Neural cell (in vitro differentiated cells): ENCODE results near the gene GSN. TPM values are rescaled to one million over a fixed set of nuclear protein-coding genes. Genes with fewer than 3 reads are reported as not detected.

Experiments
- H2AFZ ChIP-seq: fragments of 200-600, 300-800 bp; sonication (generic), shearing (Covaris generic); 2 replicates; pipeline ENCODE4 v1.6.0; 2014; ENCODE audit warnings: low read depth, mild to moderate bottlenecking, antibody characterized with exemption, low read length, moderate library complexity
- H3F3A ChIP-seq: fragments of 200-600 bp; shearing (Covaris generic); 2 replicates; pipeline ENCODE4 v1.6.1; 2016; ENCODE audit warnings: mild to moderate bottlenecking, moderate library complexity, mixed read lengths, antibody characterized with exemption, low read length; ENCODE audit not compliant: insufficient read depth, poor library complexity, severe bottlenecking
- H3K27ac ChIP-seq: fragments of 200-600, 300-800 bp; sonication (generic), shearing (Covaris generic); 2 replicates; pipeline ENCODE4 v1.5.1; 2014; ENCODE audit warnings: mild to moderate bottlenecking, low read length, moderate library complexity
- H3K27me3 ChIP-seq: fragments of 300-800, 200-600 bp; sonication (generic), shearing (Covaris generic); 2 replicates; pipeline ENCODE4 v1.6.0; 2014; ENCODE audit warnings: mild to moderate bottlenecking, low read depth, low read length, moderate library complexity; ENCODE audit not compliant: insufficient read depth
- H3K36me3 ChIP-seq: fragments of 300-800, 200-600 bp; sonication (generic), shearing (Covaris generic); 2 replicates; pipeline ENCODE4 v1.5.1; 2014; ENCODE audit warnings: mild to moderate bottlenecking, antibody characterized with exemption, low read length, moderate library complexity; ENCODE audit not compliant: insufficient read depth
- H3K4me2 ChIP-seq: fragments of 300-800, 200-600 bp; sonication (generic), shearing (Covaris generic); 2 replicates; pipeline ENCODE4 v1.6.0; 2014; ENCODE audit warnings: mild to moderate bottlenecking, low read length
- H3K4me3 ChIP-seq: fragments of 300-800, 200-600 bp; sonication (generic), shearing (Covaris generic); 2 replicates; pipeline ENCODE4 v1.5.1; 2014; ENCODE audit warnings: mild to moderate bottlenecking, low read length, moderate library complexity
- H3K79me2 ChIP-seq: fragments of 200-600 bp; shearing (Covaris generic); replicated peaks from 2 replicates; pipeline ENCODE4 v1.6.0; 2014; ENCODE audit warnings: mild to moderate bottlenecking, low read length, moderate library complexity; ENCODE audit not compliant: insufficient read depth
- H3K9ac ChIP-seq: fragments of 300-800, 200-600 bp; sonication (generic), shearing (Covaris generic); 2 replicates; pipeline ENCODE4 v1.6.1; 2016; ENCODE audit warnings: mild to moderate bottlenecking, low read length, mixed read lengths
- H3K9me2 ChIP-seq: fragments of 200-600 bp; shearing (Covaris generic); 2 replicates; pipeline ENCODE4 v1.6.1; 2016; ENCODE audit warnings: mild to moderate bottlenecking, low read length, mixed read lengths; ENCODE audit not compliant: insufficient read depth
- H3K9me3 ChIP-seq: fragments of 200-600, 300-800 bp; sonication (generic), shearing (Covaris generic); 2 replicates; pipeline ENCODE4 v1.6.1; 2016; ENCODE audit warnings: mild to moderate bottlenecking, mixed run types, low read length, moderate library complexity, mixed read lengths
- H4K20me1 ChIP-seq: fragments of 200-600 bp; shearing (Covaris generic); 2 replicates; pipeline ENCODE4 v1.6.1; 2016; ENCODE audit warnings: mild to moderate bottlenecking, mixed run types; ENCODE audit not compliant: insufficient read depth
- EP300 ChIP-seq: fragments of 450-650 bp; conservative IDR thresholded peaks from 2 replicates; pipeline ENCODE4 v1.6.1; 2014; ENCODE audit warnings: antibody characterized with exemption, mild to moderate bottlenecking, moderate library complexity; ENCODE audit not compliant: poor library complexity, severe bottlenecking
- EZH2 ChIP-seq: fragments of 200-600, 300-800 bp; shearing (Covaris generic), sonication (generic); IDR thresholded peaks from 2 replicates; pipeline ENCODE4 v1.6.1; 2014; ENCODE audit warnings: antibody characterized with exemption, low read length, borderline replicate concordance, mild to moderate bottlenecking; ENCODE audit not compliant: insufficient read depth, poor library complexity, severe bottlenecking
- MXI1 ChIP-seq: fragments of 450-650 bp; conservative IDR thresholded peaks from 2 replicates; pipeline ENCODE4 v1.6.1; 2014; ENCODE audit warnings: antibody characterized with exemption, mild to moderate bottlenecking; ENCODE audit not compliant: poor library complexity, severe bottlenecking
- POLR2AphosphoS5 ChIP-seq: IDR thresholded peaks from 2 replicates; pipeline ENCODE4 v1.6.1; 2012
- RAD21 ChIP-seq: fragments of 450-650 bp; conservative IDR thresholded peaks from 2 replicates; pipeline ENCODE4 v1.6.1; 2014; ENCODE audit warnings: antibody characterized with exemption, mild to moderate bottlenecking, moderate library complexity
- SMC3 ChIP-seq: fragments of 450-650 bp; conservative IDR thresholded peaks from 2 replicates; pipeline ENCODE4 v1.6.1; 2014; ENCODE audit warnings: antibody characterized with exemption, mild to moderate bottlenecking, moderate library complexity; ENCODE audit not compliant: poor library complexity
- TAF1 ChIP-seq: IDR thresholded peaks from 2 replicates; pipeline ENCODE4 v1.6.1; 2012; ENCODE audit warnings: low read depth
- polyA plus RNA-seq: library from polyadenylated mRNA; depleted of rRNA; stranded (reverse); fragments of >200 nt; gene quantifications from 2 replicates; pipeline ENCODE4 v1.2.3, GENCODE V29; 2014
- TF ChIP-seq, protein P1 (sequence below): fragments of 450-650 bp; IDR thresholded peaks from 2 replicates; pipeline ENCODE4 v1.5.1; 2014; ENCODE audit warnings: antibody characterized with exemption, mild to moderate bottlenecking, moderate library complexity; ENCODE audit not compliant: poor library complexity, severe bottlenecking
- TF ChIP-seq, protein P2 (sequence below): IDR thresholded peaks from 2 replicates; pipeline ENCODE4 v1.6.1; 2012; ENCODE audit warnings: borderline replicate concordance

Gene GSN
- polyA plus RNA-seq, 1 donor from 2014 or later = 2.4 TPM

DNA sequence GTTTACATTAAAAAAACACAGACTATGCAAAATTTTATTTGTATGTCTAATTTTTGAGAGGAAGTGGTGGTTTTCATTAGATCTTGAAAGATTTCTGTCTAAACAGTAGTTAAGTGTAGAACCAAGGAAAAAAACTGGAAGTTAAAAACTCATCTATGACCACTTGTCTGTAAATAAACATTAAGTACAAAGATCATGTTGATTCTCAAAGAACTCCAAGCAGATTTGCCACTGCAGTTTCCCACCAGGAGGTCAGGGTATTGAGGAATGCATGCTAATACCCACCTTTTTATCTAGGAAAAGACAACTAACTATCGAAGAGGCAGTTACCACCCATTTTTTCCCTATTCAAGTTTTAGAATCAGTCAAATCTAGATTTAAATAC lies 100.2 kb downstream of the GSN start:
- Histone ChIP-seq H3K27me3 (peaks cover 14% of the 10 kb centered on the region), H3F3A (no peaks in the 10 kb centered on the region), H3K36me3 (no peaks in the 10 kb centered on the region), H3K27ac (no peak overlapping the region), H3K9me2 (no peaks in the 10 kb centered on the region), H3K9me3 (no peaks in the 10 kb centered on the region), H3K4me3 (no peak overlapping the region), H2AFZ (no peak overlapping the region), H4K20me1 (no peaks in the 10 kb centered on the region), H3K79me2 (no peaks in the 10 kb centered on the region), H3K4me2 (no peak overlapping the region), H3K9ac (no peak overlapping the region)
- TF ChIP-seq, protein P1, sequence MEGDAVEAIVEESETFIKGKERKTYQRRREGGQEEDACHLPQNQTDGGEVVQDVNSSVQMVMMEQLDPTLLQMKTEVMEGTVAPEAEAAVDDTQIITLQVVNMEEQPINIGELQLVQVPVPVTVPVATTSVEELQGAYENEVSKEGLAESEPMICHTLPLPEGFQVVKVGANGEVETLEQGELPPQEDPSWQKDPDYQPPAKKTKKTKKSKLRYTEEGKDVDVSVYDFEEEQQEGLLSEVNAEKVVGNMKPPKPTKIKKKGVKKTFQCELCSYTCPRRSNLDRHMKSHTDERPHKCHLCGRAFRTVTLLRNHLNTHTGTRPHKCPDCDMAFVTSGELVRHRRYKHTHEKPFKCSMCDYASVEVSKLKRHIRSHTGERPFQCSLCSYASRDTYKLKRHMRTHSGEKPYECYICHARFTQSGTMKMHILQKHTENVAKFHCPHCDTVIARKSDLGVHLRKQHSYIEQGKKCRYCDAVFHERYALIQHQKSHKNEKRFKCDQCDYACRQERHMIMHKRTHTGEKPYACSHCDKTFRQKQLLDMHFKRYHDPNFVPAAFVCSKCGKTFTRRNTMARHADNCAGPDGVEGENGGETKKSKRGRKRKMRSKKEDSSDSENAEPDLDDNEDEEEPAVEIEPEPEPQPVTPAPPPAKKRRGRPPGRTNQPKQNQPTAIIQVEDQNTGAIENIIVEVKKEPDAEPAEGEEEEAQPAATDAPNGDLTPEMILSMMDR = no peak
- TF ChIP-seq EP300 = no peak
- TF ChIP-seq EZH2 = no peak
- TF ChIP-seq MXI1 = no peak
- TF ChIP-seq, protein P2, sequence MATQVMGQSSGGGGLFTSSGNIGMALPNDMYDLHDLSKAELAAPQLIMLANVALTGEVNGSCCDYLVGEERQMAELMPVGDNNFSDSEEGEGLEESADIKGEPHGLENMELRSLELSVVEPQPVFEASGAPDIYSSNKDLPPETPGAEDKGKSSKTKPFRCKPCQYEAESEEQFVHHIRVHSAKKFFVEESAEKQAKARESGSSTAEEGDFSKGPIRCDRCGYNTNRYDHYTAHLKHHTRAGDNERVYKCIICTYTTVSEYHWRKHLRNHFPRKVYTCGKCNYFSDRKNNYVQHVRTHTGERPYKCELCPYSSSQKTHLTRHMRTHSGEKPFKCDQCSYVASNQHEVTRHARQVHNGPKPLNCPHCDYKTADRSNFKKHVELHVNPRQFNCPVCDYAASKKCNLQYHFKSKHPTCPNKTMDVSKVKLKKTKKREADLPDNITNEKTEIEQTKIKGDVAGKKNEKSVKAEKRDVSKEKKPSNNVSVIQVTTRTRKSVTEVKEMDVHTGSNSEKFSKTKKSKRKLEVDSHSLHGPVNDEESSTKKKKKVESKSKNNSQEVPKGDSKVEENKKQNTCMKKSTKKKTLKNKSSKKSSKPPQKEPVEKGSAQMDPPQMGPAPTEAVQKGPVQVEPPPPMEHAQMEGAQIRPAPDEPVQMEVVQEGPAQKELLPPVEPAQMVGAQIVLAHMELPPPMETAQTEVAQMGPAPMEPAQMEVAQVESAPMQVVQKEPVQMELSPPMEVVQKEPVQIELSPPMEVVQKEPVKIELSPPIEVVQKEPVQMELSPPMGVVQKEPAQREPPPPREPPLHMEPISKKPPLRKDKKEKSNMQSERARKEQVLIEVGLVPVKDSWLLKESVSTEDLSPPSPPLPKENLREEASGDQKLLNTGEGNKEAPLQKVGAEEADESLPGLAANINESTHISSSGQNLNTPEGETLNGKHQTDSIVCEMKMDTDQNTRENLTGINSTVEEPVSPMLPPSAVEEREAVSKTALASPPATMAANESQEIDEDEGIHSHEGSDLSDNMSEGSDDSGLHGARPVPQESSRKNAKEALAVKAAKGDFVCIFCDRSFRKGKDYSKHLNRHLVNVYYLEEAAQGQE = no peak
- no peak for TF ChIP-seq SMC3
- no peak for TF ChIP-seq POLR2AphosphoS5
- TF ChIP-seq RAD21 = no peak
- TF ChIP-seq TAF1 = no peak

DNA sequence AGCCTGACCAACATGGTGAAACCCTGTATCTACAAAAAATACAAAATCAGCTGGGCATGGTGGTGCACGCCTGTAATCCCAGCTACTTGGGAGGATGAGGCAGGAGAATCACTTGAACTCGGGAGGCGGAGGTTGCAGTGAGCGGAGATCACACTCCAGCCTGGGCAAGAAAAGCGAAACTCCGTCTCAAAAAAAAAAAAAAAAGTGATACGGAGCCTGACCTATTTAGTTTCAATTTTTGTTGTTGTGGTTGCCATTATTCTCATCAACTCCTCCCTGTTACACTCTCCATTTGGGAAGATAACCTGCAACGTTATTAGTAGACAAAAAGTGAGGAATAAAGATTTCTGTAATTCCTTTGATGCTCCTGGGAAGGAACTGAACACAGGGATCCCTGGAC lies 100.8 kb downstream of the GSN start:
- Histone ChIP-seq H3K27ac (no peak overlapping the region), H3K79me2 (no peaks in the 10 kb centered on the region), H3K4me3 (no peak overlapping the region), H3K9me3 (no peaks in the 10 kb centered on the region), H3K36me3 (no peaks in the 10 kb centered on the region), H4K20me1 (no peaks in the 10 kb centered on the region), H3K27me3 (peaks cover 14% of the 10 kb centered on the region), H3F3A (no peaks in the 10 kb centered on the region), H3K9me2 (no peaks in the 10 kb centered on the region), H2AFZ (no peak overlapping the region), H3K4me2 (no peak overlapping the region), H3K9ac (no peak overlapping the region)
- TF ChIP-seq TAF1 (no peak), SMC3 (no peak), EZH2 (no peak), RAD21 (no peak), POLR2AphosphoS5 (no peak), EP300 (no peak), MXI1 (no peak)
- TF ChIP-seq, protein P2 = no peak
- TF ChIP-seq, protein P1 = no peak
